SU-DHL-6 (cell line): Measurements from ENCODE around the gene MARVELD1.

Experiments
- H2AFZ ChIP-seq: fragments of 200-600 bp; sonication (generic); 2 replicates; pipeline ENCODE4 v1.6.1; 2014; ENCODE audit warnings: low read depth, mild to moderate bottlenecking, moderate library complexity, mixed read lengths, antibody characterized with exemption, low read length; ENCODE audit not compliant: severe bottlenecking
- H3F3A ChIP-seq: fragments of 200-600 bp; shearing (Covaris generic); 2 replicates; pipeline ENCODE4 v1.6.0; 2016; ENCODE audit warnings: antibody characterized with exemption, mild to moderate bottlenecking; ENCODE audit not compliant: insufficient read depth
- H3K27ac ChIP-seq: fragments of 200-600 bp; sonication (generic); 2 replicates; pipeline ENCODE4 v1.5.1; 2016; ENCODE audit warnings: low read depth, mild to moderate bottlenecking, low read length, moderate library complexity, mixed read lengths
- H3K27me3 ChIP-seq: fragments of 200-600 bp; sonication (generic), shearing (Covaris generic); 2 replicates; pipeline ENCODE4 v1.6.0; 2014; ENCODE audit warnings: mild to moderate bottlenecking, low read length
- H3K36me3 ChIP-seq: fragments of 200-600 bp; sonication (generic); 2 replicates; pipeline ENCODE4 v1.6.1; 2014; ENCODE audit warnings: mild to moderate bottlenecking, low read length, mixed read lengths
- H3K4me2 ChIP-seq: fragments of 300-600, 200-600 bp; shearing (Covaris generic), sonication (generic); 2 replicates; pipeline ENCODE4 v1.6.0; 2014; ENCODE audit warnings: low read length, low read depth, mild to moderate bottlenecking; ENCODE audit not compliant: poor library complexity, severe bottlenecking
- H3K4me3 ChIP-seq: fragments of 200-600 bp; sonication (generic); 2 replicates; pipeline ENCODE4 v1.5.1; 2014; ENCODE audit warnings: antibody characterized with exemption, low read length, mild to moderate bottlenecking, mixed read lengths; ENCODE audit not compliant: insufficient read depth, poor library complexity, severe bottlenecking
- H3K79me2 ChIP-seq: fragments of 200-600 bp; sonication (generic); 2 replicates; pipeline ENCODE4 v1.6.1; 2014; ENCODE audit warnings: mild to moderate bottlenecking, low read length, moderate library complexity; ENCODE audit not compliant: insufficient read depth
- H3K9ac ChIP-seq: fragments of 200-600 bp; sonication (generic); 2 replicates; pipeline ENCODE4 v1.7.0; 2014; ENCODE audit warnings: mild to moderate bottlenecking, low read length
- H3K9me2 ChIP-seq: fragments of 200-600 bp; sonication (generic); replicated peaks from 2 replicates; pipeline ENCODE4 v1.6.1; 2014; ENCODE audit warnings: low read length; ENCODE audit not compliant: insufficient read depth
- H3K9me3 ChIP-seq: fragments of 200-600 bp; sonication (generic); 2 replicates; pipeline ENCODE4 v1.6.1; 2014; ENCODE audit warnings: low read length, mixed read lengths; ENCODE audit not compliant: insufficient read depth
- H4K20me1 ChIP-seq: fragments of 200-600 bp; sonication (generic); 2 replicates; pipeline ENCODE4 v1.6.1; 2014; ENCODE audit warnings: low read depth, mild to moderate bottlenecking, antibody characterized with exemption, low read length, moderate library complexity, mixed read lengths
- CTCF ChIP-seq: fragments of 200-600 bp; sonication (generic); IDR thresholded peaks from one replicate; pipeline ENCODE4 v1.5.1; 2017; ENCODE audit warnings: antibody characterized with exemption, mild to moderate bottlenecking, low read length, moderate library complexity; ENCODE audit not compliant: insufficient read depth, poor library complexity, severe bottlenecking
- EZH2phosphoT487 ChIP-seq: fragments of 200-600 bp; sonication (generic), shearing (Covaris generic); conservative IDR thresholded peaks from 2 replicates; pipeline ENCODE4 v1.6.1; 2018; ENCODE audit warnings: mild to moderate bottlenecking, antibody characterized with exemption, low read length, moderate library complexity, mixed read lengths

Gene MARVELD1

DNA sequence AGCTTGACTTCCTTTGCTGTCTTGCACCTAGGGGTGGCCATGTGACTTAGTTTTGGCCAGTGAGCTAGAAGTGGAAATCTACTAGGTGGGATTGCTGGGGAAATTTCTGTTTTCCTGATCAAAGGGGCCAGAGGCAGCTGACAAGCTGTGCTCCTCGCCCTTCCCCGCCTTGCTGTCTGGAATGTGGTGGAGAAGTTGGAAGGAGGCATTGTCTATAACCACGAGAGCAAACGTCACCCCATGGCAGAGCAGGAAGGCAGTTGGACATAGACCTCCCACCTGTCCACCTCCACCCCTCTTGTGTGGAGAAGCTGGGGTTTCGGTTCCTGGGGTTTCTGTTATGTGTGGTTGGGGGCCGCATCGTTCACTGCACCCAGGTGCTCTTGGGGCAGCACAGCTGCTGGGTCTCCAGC lies 51.0 kb downstream of the MARVELD1 start:
- Histone ChIP-seq H3K9me2 (no peaks in the 10 kb centered on the region), H3K9ac (no peak overlapping the region), H3K79me2 (no peaks in the 10 kb centered on the region), H3F3A (no peaks in the 10 kb centered on the region), H3K4me3 (no peak overlapping the region), H3K27ac (no peak overlapping the region), H3K36me3 (no peaks in the 10 kb centered on the region), H3K4me2 (no peak overlapping the region), H2AFZ (no peak overlapping the region), H4K20me1 (no peaks in the 10 kb centered on the region; the same call in 1 of the 2 replicates), H3K9me3 (no peaks in the 10 kb centered on the region), H3K27me3 (no peaks in the 10 kb centered on the region)
- TF ChIP-seq EZH2phosphoT487 (no peak), CTCF (no peak)

- no peak for TF ChIP-seq CTCF
- no peak for TF ChIP-seq EZH2phosphoT487
- Histone ChIP-seq H4K20me1 (no peaks in the 10 kb centered on the region; the same call in 1 of the 2 replicates), H2AFZ (no peak overlapping the region), H3K4me3 (no peak overlapping the region), H3K9me3 (no peaks in the 10 kb centered on the region), H3K27ac (no peak overlapping the region), H3K79me2 (no peaks in the 10 kb centered on the region), H3K9ac (no peak overlapping the region), H3K9me2 (no peaks in the 10 kb centered on the region), H3K27me3 (no peaks in the 10 kb centered on the region), H3K36me3 (no peaks in the 10 kb centered on the region), H3K4me2 (no peak overlapping the region), H3F3A (no peaks in the 10 kb centered on the region)
Observed at GRCh38 chr10:97765201-97765600, 51.7 kb downstream of the MARVELD1 start.

GRCh38 chr10:97766106-97766810 lies 52.7 kb downstream of the MARVELD1 start:
- no peak overlapping the region for H3K9ac ChIP-seq
- H4K20me1 ChIP-seq: no peaks in the 10 kb centered on the region; the same call in 1 of the 2 replicates
- H2AFZ ChIP-seq: no peak overlapping the region
- H3K79me2 ChIP-seq: no peaks in the 10 kb centered on the region
- no peaks in the 10 kb centered on the region for H3K27me3 ChIP-seq
- no peaks in the 10 kb centered on the region for H3K36me3 ChIP-seq
- no peak overlapping the region for H3K4me3 ChIP-seq
- H3K27ac ChIP-seq: no peak overlapping the region
- no peak overlapping the region for H3K4me2 ChIP-seq
- no peaks in the 10 kb centered on the region for H3F3A ChIP-seq
- H3K9me3 ChIP-seq: no peaks in the 10 kb centered on the region
- H3K9me2 ChIP-seq: no peaks in the 10 kb centered on the region
- TF ChIP-seq CTCF: no peak
- TF ChIP-seq EZH2phosphoT487: no peak
